SK-N-MC (cell line): ENCODE measurements around the gene MRPL20.

Experiments
- DNase-seq: peaks from one replicate; pipeline ENCODE4 v3.0.0-alpha.2; 2011; ENCODE audit warnings: low read depth, low spot score
- H3K27ac ChIP-seq: fragments of 200-600 bp; sonication (generic); 2 replicates; pipeline ENCODE4 v1.5.1; 2016; ENCODE audit warnings: mixed run types
- H3K36me3 ChIP-seq: fragments of 200-600 bp; sonication (generic); 2 replicates; pipeline ENCODE4 v1.6.1; 2017; ENCODE audit warnings: antibody characterized with exemption, low read length, mixed read lengths; ENCODE audit not compliant: insufficient read depth
- H3K4me3 ChIP-seq: fragments of 200-600 bp; sonication (generic); 2 replicates; pipeline ENCODE4 v1.5.1; 2016
- H3K9ac ChIP-seq: fragments of 200-600 bp; sonication (generic); 2 replicates; pipeline ENCODE4 v1.8.0; 2017; ENCODE audit warnings: mixed run types, mixed read lengths; ENCODE audit not compliant: insufficient read length
- H3K9me3 ChIP-seq: fragments of 200-600 bp; sonication (generic); 2 replicates; pipeline ENCODE4 v1.6.1; 2017; ENCODE audit warnings: low read depth, mild to moderate bottlenecking, antibody characterized with exemption, low read length, moderate library complexity, mixed read lengths
- EZH2 ChIP-seq: fragments of 200-600 bp; sonication (generic); IDR thresholded peaks from one replicate; pipeline ENCODE4 v1.6.1; 2017; ENCODE audit warnings: antibody characterized with exemption
- FOXP2 ChIP-seq: optimal IDR thresholded peaks from 2 replicates; pipeline ENCODE3; 2011; ENCODE audit warnings: mild to moderate bottlenecking, moderate library complexity; ENCODE audit not compliant: insufficient read depth; ENCODE audit errors: extremely low read length, control extremely low read depth
- POLR2AphosphoS5 ChIP-seq: IDR thresholded peaks from 2 replicates; pipeline ENCODE4 v1.6.1; 2012; ENCODE audit warnings: mild to moderate bottlenecking, low read depth, low read length, borderline replicate concordance

MRPL20 gene

GRCh38 chr1:1364266-1364665, 42.8 kb downstream of the MRPL20 start:
- Histone ChIP-seq H3K27ac (no peak overlapping the region), H3K9ac (no peak overlapping the region), H3K36me3 (no peaks in the 10 kb centered on the region), H3K4me3 (no peak overlapping the region), H3K9me3 (0 out of 2 replicates have a peak, but pooled peaks cover 3% of the 10 kb centered on the region)
- no peak for TF ChIP-seq POLR2AphosphoS5
- TF ChIP-seq FOXP2: no peak
- TF ChIP-seq EZH2: no peak
- DNase-seq: no peak

GRCh38 chr1:1361982-1362423, 45.1 kb downstream of the MRPL20 start:
- TF ChIP-seq FOXP2: peak; percentile 28
- TF ChIP-seq POLR2AphosphoS5: no peak
- Histone ChIP-seq H3K9me3 (no peaks in the 10 kb centered on the region), H3K9ac (peak overlapping the region; percentile 47), H3K27ac (peak overlapping the region; percentile 68), H3K36me3 (no peaks in the 10 kb centered on the region), H3K4me3 (no peak overlapping the region)
- no peak for DNase-seq

DNA sequence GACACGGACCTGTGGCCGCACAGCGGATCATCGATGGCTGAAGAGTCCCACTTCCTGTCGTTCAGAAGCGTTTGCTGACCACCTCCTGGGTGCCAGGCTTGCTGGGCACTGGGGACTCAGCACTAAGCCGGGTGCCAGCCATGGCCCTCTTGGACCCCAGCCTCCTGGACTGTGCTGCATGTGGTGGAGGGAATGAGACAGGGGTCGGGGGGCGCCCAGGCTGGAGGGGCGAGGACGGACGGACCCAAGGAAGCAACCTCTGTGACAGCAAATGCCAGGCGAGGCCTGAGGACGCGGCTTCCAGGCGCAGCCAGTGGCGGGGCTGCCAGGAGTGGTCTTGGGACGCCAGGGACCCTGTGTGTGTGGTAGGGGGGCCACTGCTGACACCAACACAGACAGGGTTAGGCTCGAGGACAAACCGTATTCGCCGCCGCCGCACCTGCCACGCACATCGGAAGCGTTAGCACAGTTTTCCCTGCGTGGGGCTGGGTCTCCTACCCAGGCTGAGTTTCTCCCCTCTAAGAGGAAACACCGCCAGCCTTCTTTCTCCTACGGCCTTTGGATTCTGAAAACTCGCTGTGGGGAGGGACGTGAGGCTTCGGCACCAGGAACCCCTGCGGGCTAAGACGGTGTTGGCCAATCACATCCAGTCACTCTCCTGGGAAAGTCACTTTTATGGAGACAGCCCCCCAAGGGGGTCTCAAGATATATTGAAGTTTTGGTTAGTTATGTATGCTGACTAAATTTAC, 45.7 kb downstream of the MRPL20 start:
- peak; percentile 36; the same call in 1 of the 2 replicates for TF ChIP-seq POLR2AphosphoS5
- no peak for TF ChIP-seq EZH2
- H3K4me3 ChIP-seq: 0 out of 2 replicates have a peak overlapping the region, but pooled peaks have one; percentile 24
- no peaks in the 10 kb centered on the region for H3K36me3 ChIP-seq
- peak overlapping the region; percentile 47 for H3K9ac ChIP-seq
- H3K27ac ChIP-seq: peak overlapping the region; percentile 68
- DNase-seq: no peak
- H3K9me3 ChIP-seq: no peaks in the 10 kb centered on the region

DNA sequence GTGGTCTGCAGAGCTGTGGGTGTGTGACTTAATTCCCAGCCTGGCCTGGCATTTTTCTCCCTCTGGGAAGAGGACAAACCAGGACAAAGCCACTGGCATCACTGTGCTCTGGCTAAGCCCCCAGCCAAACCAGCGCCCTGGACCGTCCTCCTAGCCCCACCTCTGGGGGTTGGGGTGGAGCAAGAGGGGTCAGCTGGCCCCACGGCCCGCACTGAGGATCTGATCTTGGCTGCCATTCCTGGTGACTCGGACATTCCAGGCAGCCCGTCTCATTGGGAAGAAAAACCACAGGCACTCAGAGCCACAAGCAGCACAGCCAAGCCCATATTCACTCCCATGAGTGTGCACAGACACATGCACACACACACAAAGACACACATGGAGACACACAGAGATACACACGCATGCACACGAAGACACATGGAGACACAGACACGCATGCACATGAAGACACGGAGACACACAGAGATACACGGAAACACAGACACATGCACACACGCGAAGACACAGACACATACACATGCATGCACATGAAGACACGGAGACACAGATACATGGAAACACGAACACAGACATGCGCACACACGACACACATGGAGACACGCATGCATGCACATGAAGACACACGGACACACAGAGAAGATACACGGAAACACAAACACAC, 46.5 kb downstream of the MRPL20 start:
- H3K36me3 ChIP-seq: no peaks in the 10 kb centered on the region
- H3K4me3 ChIP-seq: peak overlapping the region; percentile 21; the same call in 1 of the 2 replicates
- H3K27ac ChIP-seq: no peak overlapping the region
- TF ChIP-seq FOXP2 (no peak), EZH2 (no peak), POLR2AphosphoS5 (no peak)
- H3K9ac ChIP-seq: no peak overlapping the region
- H3K9me3 ChIP-seq: no peaks in the 10 kb centered on the region
- no peak for DNase-seq

DNA sequence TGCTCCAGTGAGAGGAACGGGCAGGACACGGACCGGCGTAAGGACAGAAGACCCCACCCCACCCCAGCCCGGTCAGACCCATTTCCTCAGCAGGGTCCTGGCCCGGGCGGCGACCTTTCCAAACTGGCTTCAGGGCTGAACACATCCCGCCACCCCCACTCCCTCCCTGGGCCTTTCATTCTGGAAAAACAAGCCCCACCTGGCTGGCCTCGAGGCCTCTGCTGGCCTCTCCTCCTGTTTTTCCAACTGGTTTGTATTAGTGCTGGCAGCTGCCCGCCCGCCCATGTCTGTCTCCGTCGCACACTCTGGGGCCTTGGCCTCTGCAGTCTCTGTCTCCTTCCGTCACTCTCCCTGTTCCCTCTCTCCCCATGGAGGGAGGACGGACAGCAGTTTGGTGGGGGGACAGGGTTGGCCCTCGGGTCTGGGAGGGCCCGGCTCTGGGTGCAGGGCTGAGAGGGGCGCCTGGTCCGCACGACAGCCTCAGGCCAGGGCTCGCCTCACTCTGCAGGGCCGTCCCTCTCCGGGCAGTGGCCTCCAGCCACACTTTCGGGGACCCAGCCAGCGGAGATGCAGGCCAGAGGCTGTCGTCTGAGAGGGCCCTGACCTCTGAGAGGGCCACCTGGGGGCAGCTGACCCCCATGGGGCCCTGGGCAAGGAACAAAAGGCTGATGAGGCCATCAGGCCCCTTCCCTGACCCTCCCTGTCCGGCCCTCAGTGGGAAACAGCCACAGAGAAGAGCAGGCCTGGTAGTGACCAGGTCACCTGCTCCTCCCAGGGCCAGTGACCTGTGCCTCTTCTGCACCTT, 47.2 kb downstream of the MRPL20 start:
- DNase-seq: no peak
- TF ChIP-seq POLR2AphosphoS5: no peak
- no peak for TF ChIP-seq FOXP2
- TF ChIP-seq EZH2: no peak
- no peaks in the 10 kb centered on the region for H3K9me3 ChIP-seq
- H3K4me3 ChIP-seq: no peak overlapping the region
- peak overlapping the region; percentile 86 for H3K27ac ChIP-seq
- peak overlapping the region; percentile 51 for H3K9ac ChIP-seq
- H3K36me3 ChIP-seq: no peaks in the 10 kb centered on the region

DNA sequence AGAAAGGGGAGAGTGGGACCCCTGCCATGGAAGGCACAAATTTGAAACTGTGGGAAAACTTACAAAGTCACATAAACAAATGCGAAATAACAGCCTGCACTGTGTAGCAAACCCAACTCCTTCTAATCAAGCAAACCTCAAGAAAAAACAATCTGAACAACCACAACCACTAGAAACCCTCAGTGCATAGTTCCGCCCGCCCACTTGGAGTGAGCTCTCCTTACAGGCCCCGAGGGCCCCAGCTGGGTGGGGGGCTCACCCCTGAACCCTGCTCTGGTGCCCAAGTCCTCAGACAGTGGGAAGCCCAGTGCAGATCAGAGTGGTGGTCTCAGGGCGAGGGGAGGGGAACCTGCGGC, 47.8 kb downstream of the MRPL20 start:
- no peaks in the 10 kb centered on the region for H3K9me3 ChIP-seq
- H3K36me3 ChIP-seq: no peaks in the 10 kb centered on the region
- TF ChIP-seq EZH2 (no peak), FOXP2 (no peak), POLR2AphosphoS5 (no peak)
- H3K9ac ChIP-seq: peak overlapping the region; percentile 51
- peak overlapping the region; percentile 86 for H3K27ac ChIP-seq
- DNase-seq: no peak
- H3K4me3 ChIP-seq: no peak overlapping the region

- peak within 1 kb of the TSS; percentile 86 for H3K27ac ChIP-seq
- no peaks in the 10 kb centered on the region for H3K36me3 ChIP-seq
- peak; percentile 69; the same call in 1 of the 2 replicates for TF ChIP-seq POLR2AphosphoS5
- TF ChIP-seq EZH2: no peak
- peak within 1 kb of the TSS; percentile 51 for H3K4me3 ChIP-seq
- no peak for DNase-seq
- H3K9ac ChIP-seq: peak within 1 kb of the TSS; percentile 51
- no peaks in the 10 kb centered on the region for H3K9me3 ChIP-seq
Observed at GRCh38 chr1:1358433-1359271, 48.4 kb downstream of the MRPL20 start, which contains the start of gene MXRA8. TSS of gene MXRA8 (minus strand) at chr1:1358555. CDS start at chr1:1358504, 51 bp downstream.
